HT1080 (cell line): ENCODE results near the gene TOLLIP. TPM values are rescaled to one million over a fixed set of nuclear protein-coding genes. Genes with fewer than 3 reads are reported as not detected.

Experiments used
- DNase-seq: peaks from one replicate; pipeline ENCODE4 v3.0.0-alpha.2; 2015; ENCODE audit warnings: low read depth
- total RNA-seq: library from RNA; depleted of rRNA; stranded (reverse); fragments of >200 nt; shearing (Covaris generic); gene quantifications from 2 replicates; pipeline ENCODE4 v1.2.3, GENCODE V29; 2014

Gene TOLLIP
- total RNA-seq, 1 experiment from 2014 or later: 22.7 TPM

GRCh38 chr11:1233351-1234053 is 75.9 kb downstream of the TOLLIP start:
- no peak for DNase-seq

- no peak for DNase-seq
Observed at GRCh38 chr11:1232883-1233321, 76.5 kb downstream of the TOLLIP start.

GRCh38 chr11:1232021-1232882 is 77.2 kb downstream of the TOLLIP start:
- DNase-seq: no peak

- no peak for DNase-seq
Observed at GRCh38 chr11:1231396-1232020, 77.9 kb downstream of the TOLLIP start.

GRCh38 chr11:1230456-1231395 is 78.7 kb downstream of the TOLLIP start:
- no peak for DNase-seq

- DNase-seq: no peak
Observed at GRCh38 chr11:1230121-1230455, 79.3 kb downstream of the TOLLIP start.

- DNase-seq: no peak
Observed at GRCh38 chr11:1229471-1230120, 79.8 kb downstream of the TOLLIP start.

GRCh38 chr11:1228921-1229451 is 80.4 kb downstream of the TOLLIP start:
- no peak for DNase-seq

- DNase-seq: no peak
Observed at GRCh38 chr11:1228101-1228821, 81.2 kb downstream of the TOLLIP start.

GRCh38 chr11:1227551-1228100 is 81.8 kb downstream of the TOLLIP start:
- DNase-seq: no peak

GRCh38 chr11:1226986-1227550 is 82.4 kb downstream of the TOLLIP start:
- no peak for DNase-seq

GRCh38 chr11:1226226-1226985 is 83.0 kb downstream of the TOLLIP start:
- no peak for DNase-seq

GRCh38 chr11:1225386-1226225 is 83.8 kb downstream of the TOLLIP start:
- DNase-seq: no peak

GRCh38 chr11:1224491-1225385 is 84.7 kb downstream of the TOLLIP start:
- no peak for DNase-seq
